Transverse colon (tissue), 4 donors: ENCODE data around the gene ALKBH5.

Source experiments
- POLR2AphosphoS5 ChIP-seq, 3 donors: sonication (generic); formaldehyde crosslinking; IDR thresholded peaks; one replicate each; pipeline ENCODE4 v1.6.1; 2016; ENCODE audit warnings: antibody characterized with exemption in 3 of 3
- TF ChIP-seq, protein P1 (sequence below), 5 experiments: fragments of 200-600 bp in 3 of 5; fragments of 450-650 bp in 2 of 5; sonication (generic) in 3 of 5; IDR thresholded peaks; 1 replicate in 2 of 5; 2 replicates in 3 of 5; pipeline ENCODE4 v1.5.1; 2016 to 2017; ENCODE audit warnings: antibody characterized with exemption in 5 of 5, inconsistent platforms in 3 of 5, mild to moderate bottlenecking in 2 of 5, moderate library complexity in 1 of 5

GRCh38 chr17:18229771-18230170, 46.1 kb downstream of the ALKBH5 start:
- TF ChIP-seq, protein P1, sequence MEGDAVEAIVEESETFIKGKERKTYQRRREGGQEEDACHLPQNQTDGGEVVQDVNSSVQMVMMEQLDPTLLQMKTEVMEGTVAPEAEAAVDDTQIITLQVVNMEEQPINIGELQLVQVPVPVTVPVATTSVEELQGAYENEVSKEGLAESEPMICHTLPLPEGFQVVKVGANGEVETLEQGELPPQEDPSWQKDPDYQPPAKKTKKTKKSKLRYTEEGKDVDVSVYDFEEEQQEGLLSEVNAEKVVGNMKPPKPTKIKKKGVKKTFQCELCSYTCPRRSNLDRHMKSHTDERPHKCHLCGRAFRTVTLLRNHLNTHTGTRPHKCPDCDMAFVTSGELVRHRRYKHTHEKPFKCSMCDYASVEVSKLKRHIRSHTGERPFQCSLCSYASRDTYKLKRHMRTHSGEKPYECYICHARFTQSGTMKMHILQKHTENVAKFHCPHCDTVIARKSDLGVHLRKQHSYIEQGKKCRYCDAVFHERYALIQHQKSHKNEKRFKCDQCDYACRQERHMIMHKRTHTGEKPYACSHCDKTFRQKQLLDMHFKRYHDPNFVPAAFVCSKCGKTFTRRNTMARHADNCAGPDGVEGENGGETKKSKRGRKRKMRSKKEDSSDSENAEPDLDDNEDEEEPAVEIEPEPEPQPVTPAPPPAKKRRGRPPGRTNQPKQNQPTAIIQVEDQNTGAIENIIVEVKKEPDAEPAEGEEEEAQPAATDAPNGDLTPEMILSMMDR (IDR thresholded peaks at IDR 0.05), result no peak
- no peak for TF ChIP-seq POLR2AphosphoS5 (IDR thresholded peaks at IDR 0.05)
